H1 (cell line): ENCODE data around the gene METAP1D. TPM values are rescaled to one million over a fixed set of nuclear protein-coding genes. Genes with fewer than 3 reads are reported as not detected.

ENCODE experiments used
- CTCF ChIA-PET: fragments of 300-600 bp; sonication (Branson Sonifier 250); formaldehyde crosslinking; loops from one replicate; lab custom pipeline; 2021; ENCODE audit not compliant: partially characterized antibody; lab: Charles Lee
- POLR2A ChIA-PET: fragments of 300-600 bp; sonication (Branson Sonifier 250); formaldehyde crosslinking; loops from one replicate; lab custom pipeline; 2021; ENCODE audit warnings: inconsistent platforms; ENCODE audit not compliant: partially characterized antibody; lab: Charles Lee
- DNase-seq, 2 experiments: peaks; one replicate each; pipeline versions ENCODE4 v3.0.0 to v3.0.0-alpha.2; 2010 to 2022; ENCODE audit warnings: low spot score in 2 of 2, low read depth in 1 of 2, mixed read lengths in 1 of 2
- FAIRE-seq: peaks from 2 replicates; lab custom pipeline; 2011; peaks lifted over from hg19 to GRCh38; lab: Jason Lieb, UNC
- H2AFZ ChIP-seq: 2 replicates; pipeline ENCODE4 v1.8.1; 2012; ENCODE audit warnings: low read length, inconsistent platforms
- H2AK5ac ChIP-seq: 2 replicates; pipeline ENCODE4 v1.6.1; 2013; ENCODE audit warnings: low read depth, low read length
- H2BK120ac ChIP-seq: replicated peaks from 2 replicates; pipeline ENCODE3; 2013; ENCODE audit warnings: low read depth, low read length, inconsistent platforms
- H2BK12ac ChIP-seq: 2 replicates; pipeline ENCODE4 v1.6.1; 2013; ENCODE audit warnings: low read depth, low read length
- H2BK15ac ChIP-seq: 2 replicates; pipeline ENCODE4 v1.6.1; 2013; ENCODE audit warnings: low read length
- H2BK20ac ChIP-seq: 2 replicates; pipeline ENCODE4 v1.6.1; 2013; ENCODE audit warnings: low read length
- H2BK5ac ChIP-seq: 2 replicates; pipeline ENCODE4 v1.6.1; 2013; ENCODE audit warnings: low read depth, low read length
- H3K14ac ChIP-seq: 2 replicates; pipeline ENCODE4 v1.6.1; 2013; ENCODE audit warnings: inconsistent platforms; ENCODE audit not compliant: insufficient read length
- H3K18ac ChIP-seq: 2 replicates; pipeline ENCODE4 v1.6.1; 2013; ENCODE audit warnings: low read length; ENCODE audit errors: extremely low read depth
- H3K23ac ChIP-seq: 2 replicates; pipeline ENCODE4 v1.6.1; 2013; ENCODE audit warnings: inconsistent platforms; ENCODE audit not compliant: insufficient read length
- H3K23me2 ChIP-seq: 2 replicates; pipeline ENCODE4 v1.6.1; 2013; ENCODE audit warnings: low read depth, low read length
- H3K27ac ChIP-seq: 2 replicates; pipeline ENCODE4 v1.6.1; 2011; ENCODE audit warnings: low read depth, low read length, inconsistent platforms
- H3K27me3 ChIP-seq, 4 experiments: replicated peaks in 1 of 4; 1 replicate in 1 of 4; 2 replicates in 3 of 4; pipeline versions ENCODE4 v1.6.1 to v1.8.1; 2011 to 2013; ENCODE audit warnings: low read length in 3 of 4, mild to moderate bottlenecking in 3 of 4, inconsistent platforms in 2 of 4, mixed read lengths in 2 of 4, moderate library complexity in 1 of 4; ENCODE audit not compliant: control insufficient read depth in 3 of 4, insufficient read depth in 3 of 4; ENCODE audit errors: extremely low read depth in 1 of 4
- H3K36me3 ChIP-seq, 4 experiments: 2 replicates each; pipeline versions ENCODE4 v1.6.1 to v1.8.1; 2011 to 2013; ENCODE audit warnings: mild to moderate bottlenecking in 4 of 4, low read length in 3 of 4, moderate library complexity in 2 of 4, control low read depth in 1 of 4, inconsistent platforms in 1 of 4; ENCODE audit not compliant: insufficient read depth in 4 of 4, control insufficient read depth in 2 of 4
- H3K4ac ChIP-seq: replicated peaks from 2 replicates; pipeline ENCODE3; 2013; ENCODE audit warnings: low read length, low read depth, mixed read lengths, inconsistent platforms; ENCODE audit not compliant: insufficient read length
- H3K4me1 ChIP-seq, 4 experiments: replicated peaks in 1 of 4; 1 replicate in 1 of 4; 2 replicates in 3 of 4; pipeline versions ENCODE4 v1.6.1 to v1.8.1; 2011 to 2013; ENCODE audit warnings: low read length in 3 of 4, inconsistent platforms in 2 of 4, mixed read lengths in 1 of 4; ENCODE audit not compliant: insufficient read depth in 4 of 4, control insufficient read depth in 3 of 4
- H3K4me2 ChIP-seq, 2 experiments: 2 replicates each; pipeline versions ENCODE4 v1.6.1 to v1.8.1; 2011 to 2013; ENCODE audit warnings: low read depth in 2 of 2, low read length in 2 of 2, control low read depth in 1 of 2, inconsistent platforms in 1 of 2, mild to moderate bottlenecking in 1 of 2; ENCODE audit not compliant: insufficient read depth in 1 of 2
- H3K4me3 ChIP-seq, 4 experiments: fragments of 200-600, 300-600 bp in 1 of 4; sonication (generic), shearing (Covaris generic), sonication (Bioruptor Twin) in 1 of 4; 2 replicates each; pipeline versions ENCODE4 v1.5.1 to v1.8.1; 2011 to 2016; ENCODE audit warnings: low read length in 4 of 4, low read depth in 3 of 4, control low read depth in 2 of 4, inconsistent platforms in 2 of 4, mild to moderate bottlenecking in 2 of 4, mixed read lengths in 1 of 4, moderate library complexity in 1 of 4; ENCODE audit not compliant: insufficient read depth in 2 of 4; ENCODE audit errors: extremely low read depth in 1 of 4
- H3K56ac ChIP-seq: replicated peaks from 2 replicates; pipeline ENCODE3; 2013; ENCODE audit warnings: low read depth, mild to moderate bottlenecking, mixed read lengths, low read length, inconsistent platforms; ENCODE audit not compliant: insufficient read length
- H3K79me1 ChIP-seq: 2 replicates; pipeline ENCODE4 v1.6.1; 2013; ENCODE audit warnings: low read depth, low read length, control low read depth
- H3K79me2 ChIP-seq, 2 experiments: 2 replicates each; pipeline versions ENCODE4 v1.6.1 to v1.8.1; 2012 to 2013; ENCODE audit warnings: low read length in 2 of 2, mild to moderate bottlenecking in 2 of 2, inconsistent platforms in 1 of 2; ENCODE audit not compliant: insufficient read depth in 2 of 2, control insufficient read depth in 1 of 2
- H3K9ac ChIP-seq, 4 experiments: replicated peaks in 1 of 4; 1 replicate in 1 of 4; 2 replicates in 3 of 4; pipeline versions ENCODE4 v1.6.1 to v1.8.1; 2011 to 2013; ENCODE audit warnings: low read depth in 3 of 4, low read length in 3 of 4, control low read depth in 2 of 4, mild to moderate bottlenecking in 2 of 4, moderate library complexity in 2 of 4, inconsistent platforms in 1 of 4; ENCODE audit errors: extremely low read depth in 1 of 4
- H3K9me3 ChIP-seq, 2 experiments: 2 replicates each; pipeline versions ENCODE4 v1.6.1 to v1.8.1; 2012 to 2013; ENCODE audit warnings: mild to moderate bottlenecking in 2 of 2, moderate library complexity in 2 of 2, control low read depth in 1 of 2, inconsistent platforms in 1 of 2, low read depth in 1 of 2, low read length in 1 of 2, mixed read lengths in 1 of 2; ENCODE audit not compliant: insufficient read depth in 2 of 2
- H4K20me1 ChIP-seq, 2 experiments: replicated peaks in 1 of 2; 2 replicates each; pipeline versions ENCODE3 to v1.8.1; 2011 to 2013; ENCODE audit warnings: inconsistent platforms in 2 of 2, low read length in 2 of 2, mild to moderate bottlenecking in 1 of 2; ENCODE audit not compliant: insufficient read depth in 2 of 2, control insufficient read depth in 1 of 2
- H4K5ac ChIP-seq: 2 replicates; pipeline ENCODE4 v1.6.1; 2013; ENCODE audit warnings: low read length, low read depth, mixed read lengths, inconsistent platforms; ENCODE audit not compliant: insufficient read length
- H4K8ac ChIP-seq: 2 replicates; pipeline ENCODE4 v1.8.0; 2013; ENCODE audit warnings: mild to moderate bottlenecking, moderate library complexity, low read length, inconsistent platforms; ENCODE audit not compliant: insufficient read depth; ENCODE audit errors: extremely low read depth
- H4K91ac ChIP-seq: replicated peaks from 2 replicates; pipeline ENCODE3; 2013; ENCODE audit warnings: low read length, mixed read lengths, inconsistent platforms; ENCODE audit not compliant: insufficient read length
- CBX8 ChIP-seq: fragments of 300-800, 300-1000 bp; sonication (generic); IDR thresholded peaks from 2 replicates; pipeline ENCODE4 v1.7.1; 2016; ENCODE audit warnings: low read depth, low read length, borderline replicate concordance
- KDM1A ChIP-seq: fragments of 200-600, 300-600 bp; sonication (generic); IDR thresholded peaks from 2 replicates; pipeline ENCODE4 v1.7.1; 2016; ENCODE audit warnings: mild to moderate bottlenecking, low read length, borderline replicate concordance
- POU5F1 ChIP-seq: IDR thresholded peaks from 2 replicates; pipeline ENCODE4 v1.6.1; 2011; ENCODE audit warnings: low read depth, mild to moderate bottlenecking, low read length, moderate library complexity
- WGBS, 2 experiments: shearing (Covaris generic) in 1 of 2; methylation state at CpG; one replicate each; pipeline versions ENCODE4 v1.1.6 to v1.1.7; 2013 to 2015; ENCODE audit warnings: low lambda C conversion rate in 2 of 2, mixed read lengths in 2 of 2, inconsistent platforms in 1 of 2, low coverage in 1 of 2, missing lambda C conversion rate in 1 of 2; ENCODE audit not compliant: insufficient replicate concordance in 2 of 2, insufficient coverage in 1 of 2, insufficient read length in 1 of 2; ENCODE audit errors: extremely low coverage in 1 of 2, missing lambda C conversion rate in 1 of 2; 5-methylcytosine and 5-hydroxymethylcytosine counted together
- polyA plus RNA-seq, 7 experiments: library from polyadenylated mRNA; depleted of rRNA in 3 of 7; stranded (reverse) in 5 of 7; unstranded in 2 of 7; fragments of >200 nt in 5 of 7; fragments of 200-250 nt in 2 of 7; gene quantifications; 1 replicate in 5 of 7; 2 replicates in 1 of 7; 4 replicates in 1 of 7; pipeline versions ENCODE4 v1.2.1 to v1.2.3, GENCODE V29; 2011 to 2013; ENCODE audit warnings: missing spikeins in 2 of 7, mixed read lengths in 2 of 7
- total RNA-seq: library from RNA; stranded (reverse); fragmentation: NEBNext Ultra II Directional; extraction: Animal tissue kit (Norgen Biotek cat#: 25700); gene quantifications from 2 replicates; pipeline ENCODE4 v1.2.1, GENCODE V29; 2021
- TF ChIP-seq, protein P1 (sequence below): IDR thresholded peaks from 2 replicates; pipeline ENCODE4 v1.6.1; 2012; ENCODE audit warnings: inconsistent platforms

The METAP1D gene
- total and polyA plus RNA-seq, 2 of the 8 experiments (the other 6 are each of a cell fraction or from before 2014, with no cell fraction given), result 3.9 to 6.2 TPM

DNA sequence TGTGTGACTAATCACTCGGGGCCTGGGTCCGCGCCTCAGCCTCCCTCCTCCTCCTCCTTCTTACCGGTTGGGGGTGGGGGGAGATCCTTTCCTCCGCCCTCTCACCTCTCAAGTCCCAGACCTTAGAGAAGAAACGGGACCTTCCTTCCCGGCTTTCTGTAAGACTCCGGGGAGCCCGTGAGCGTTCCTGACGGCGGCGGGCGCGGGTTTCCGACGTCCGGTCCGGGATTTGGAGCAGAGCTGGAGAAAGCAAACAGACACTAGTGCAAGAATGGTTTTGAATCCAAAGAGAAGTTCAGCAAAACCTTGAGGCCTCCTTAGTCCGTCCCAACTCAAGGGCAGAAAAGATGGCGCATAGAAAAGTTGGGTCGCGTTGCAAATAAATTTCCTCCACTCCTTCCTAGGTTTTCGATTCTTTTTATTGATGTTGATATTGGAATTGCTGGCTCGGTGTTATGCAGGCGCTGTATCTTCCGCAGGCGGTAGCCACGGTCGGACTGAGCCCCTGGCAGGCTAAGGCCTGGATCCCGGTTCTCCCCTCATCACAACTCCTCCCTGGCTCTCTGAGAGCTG, 87.5 kb downstream of the METAP1D start:
- no peak overlapping the region for H3K9ac ChIP-seq
- 0 out of 8 replicates have a peak, but pooled peaks cover 0 to 3% (median 0%) of the 10 kb centered on the region in 4 experiments for H3K36me3 ChIP-seq
- no peaks in the 10 kb centered on the region for H3K79me2 ChIP-seq
- H2BK120ac ChIP-seq, result no peak overlapping the region
- ChIA-PET CTCF (interaction anchor here (1.1 to 12.4 kb wide), 6 partner anchors 9 to 383 kb away, joined by 3 to 198 read pairs (median 5); partner anchors contain the start of gene DLX2), POLR2A (interaction anchor here (1.2 to 14.0 kb wide), 2 partner anchors 11 to 15 kb away, joined by 3 to 184 read pairs; partner anchors contain the start of gene DLX2)
- no peaks in the 10 kb centered on the region for H3K79me1 ChIP-seq
- no peak for FAIRE-seq
- H2BK12ac ChIP-seq, result 0 out of 2 replicates have a peak overlapping the region, but pooled peaks have one; percentile 84
- no peak overlapping the region for H4K91ac ChIP-seq
- H4K20me1 ChIP-seq, result peaks cover 24 to 40% of the 10 kb centered on the region in 2 experiments
- no peak overlapping the region for H3K23ac ChIP-seq
- H2BK20ac ChIP-seq, result no peak overlapping the region
- H3K27me3 ChIP-seq, result peaks cover 92 to 100% (median 97%) of the 10 kb centered on the region in 4 experiments
- H3K14ac ChIP-seq, result no peak overlapping the region
- H3K9me3 ChIP-seq, result no peaks in the 10 kb centered on the region
- no peak overlapping the region for H4K5ac ChIP-seq
- H4K8ac ChIP-seq, result no peak overlapping the region; the same call in none of the 2 replicates
- peak overlapping the region; percentile 7 to 59 (median 20); a peak in 5 of 8 replicates for H3K4me3 ChIP-seq
- H3K18ac ChIP-seq, result no peak overlapping the region; the same call in 1 of the 2 replicates
- no peak overlapping the region for H3K56ac ChIP-seq
- peaks cover 2 to 52% (median 23%) of the 10 kb centered on the region in 4 experiments for H3K4me1 ChIP-seq
- peaks cover 14% of the 10 kb centered on the region; the same call in 1 of the 2 replicates for H3K23me2 ChIP-seq
- WGBS, 2 experiments, result 3% methylated on average over 30 of the region's 31 CpGs; no CpG with 5 or more reads in 1 of the 2 experiments
- peak overlapping the region; percentile 55; the same call in 1 of the 2 replicates for H2BK15ac ChIP-seq
- TF ChIP-seq KDM1A (0 out of 2 replicates have a peak, but pooled peaks have one; percentile 13), POU5F1 (no peak), CBX8 (peak; percentile 10; the same call in 1 of the 2 replicates)
- TF ChIP-seq, protein P1, sequence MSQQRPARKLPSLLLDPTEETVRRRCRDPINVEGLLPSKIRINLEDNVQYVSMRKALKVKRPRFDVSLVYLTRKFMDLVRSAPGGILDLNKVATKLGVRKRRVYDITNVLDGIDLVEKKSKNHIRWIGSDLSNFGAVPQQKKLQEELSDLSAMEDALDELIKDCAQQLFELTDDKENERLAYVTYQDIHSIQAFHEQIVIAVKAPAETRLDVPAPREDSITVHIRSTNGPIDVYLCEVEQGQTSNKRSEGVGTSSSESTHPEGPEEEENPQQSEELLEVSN, result no peak
- H3K27ac ChIP-seq, result no peak overlapping the region
- peak overlapping the region; percentile 78 to 84 for H3K4me2 ChIP-seq
- no peak for DNase-seq
- H3K4ac ChIP-seq, result no peak overlapping the region
- H2AFZ ChIP-seq, result no peak overlapping the region
- H2AK5ac ChIP-seq, result no peak overlapping the region
- H2BK5ac ChIP-seq, result no peak overlapping the region
